Adrenal gland (tissue), 12 donors: ENCODE results near the gene FAM163B. TPM values are rescaled to one million over a fixed set of nuclear protein-coding genes. Genes with fewer than 3 reads are reported as not detected.

ENCODE experiments used
- DNase-seq, 7 donors: peaks; one replicate each; pipeline ENCODE4 v3.0.0-alpha.2; 2019 to 2020
- H3K27ac ChIP-seq, 5 donors: fragments of 200-600 bp; sonication (generic) in 4 of 5; 1 replicate in 3 of 5; 2 replicates in 2 of 5; pipeline versions ENCODE4 v1.5.1 to v1.8.0; 2016 to 2020; ENCODE audit warnings: mild to moderate bottlenecking in 1 of 5
- H3K27me3 ChIP-seq: fragments of 200-600 bp; 2 replicates; pipeline ENCODE4 v1.8.0; 2021
- H3K36me3 ChIP-seq, 2 donors: fragments of 200-600 bp; replicated peaks in 1 of 2; 1 replicate in 1 of 2; 2 replicates in 1 of 2; pipeline versions ENCODE4 v1.5.1 to v1.8.0; 2018 to 2022
- H3K4me1 ChIP-seq, 2 donors: fragments of 200-600 bp; replicated peaks in 1 of 2; 1 replicate in 1 of 2; 2 replicates in 1 of 2; pipeline versions ENCODE4 v1.5.1 to v1.8.0; 2018 to 2021
- H3K4me3 ChIP-seq, 4 donors: fragments of 200-600 bp; sonication (generic) in 3 of 4; one replicate each; pipeline ENCODE4 v1.5.1; 2016 to 2018
- H3K9me3 ChIP-seq, 3 donors: fragments of 200-600 bp; sonication (generic) in 1 of 3; replicated peaks in 1 of 3; 1 replicate in 2 of 3; 2 replicates in 1 of 3; pipeline versions ENCODE4 v1.5.1 to v1.8.0; 2016 to 2021
- POLR2A ChIP-seq, 2 donors: fragments of 450-650 bp; IDR thresholded peaks; one replicate each; pipeline ENCODE4 v1.6.1; 2017; ENCODE audit warnings: antibody characterized with exemption in 2 of 2, mild to moderate bottlenecking in 2 of 2, moderate library complexity in 1 of 2
- WGBS, 4 donors: extraction: QIAGEN DNeasy Blood & Tissue Kit in 2 of 4; methylation state at CpG; one replicate each; pipeline versions ENCODE4 v1.1.5 to v1.1.7; 2013 to 2017; 5-methylcytosine and 5-hydroxymethylcytosine counted together
- intact Hi-C, 2 donors: fragments of 100-400 bp; cut with DNase I; formaldehyde crosslinking; loops; one replicate each; pipeline versions ENCODE4 v1.14.1 to v1.15.0; 2022 to 2023
- polyA plus RNA-seq, 3 donors: library from polyadenylated mRNA; stranded (reverse); fragments of 200-250 nt in 2 of 3; fragments of 350-450 nt in 1 of 3; fragmentation: Illumina TruSeq in 1 of 3; extraction: RNeasy Lipid Tissue Mini Kit (QIAGEN cat#74804) in 1 of 3; gene quantifications; one replicate each; pipeline ENCODE4 v1.2.3, GENCODE V29; 2013 to 2014
- total RNA-seq, 9 donors: library from RNA; depleted of rRNA in 4 of 9; stranded (reverse); fragments of >200 nt in 4 of 9; fragments of 120-200 nt in 1 of 9; fragmentation: NEBNext Ultra II Directional in 1 of 9; extraction: Animal tissue kit (Norgen Biotek cat#: 25700) in 1 of 9; gene quantifications; one replicate each; pipeline versions ENCODE4 v1.1.0 to v1.2.4, GENCODE V29; 2013 to 2023
- TF ChIP-seq, protein P1 (sequence below), 6 experiments: fragments of 450-650 bp in 4 of 6; fragments of 200-600 bp in 2 of 6; sonication (generic) in 1 of 6; IDR thresholded peaks; 1 replicate in 5 of 6; 2 replicates in 1 of 6; pipeline versions ENCODE4 v1.5.1 to v1.8.0; 2016 to 2021; ENCODE audit warnings: antibody characterized with exemption in 6 of 6, mild to moderate bottlenecking in 2 of 6, moderate library complexity in 1 of 6
- donor health status: healthy with polysubstance abuse.
- donor health status: Bipolar disorder and iron deficiency.
- donor health status: DM: yes; HTN: yes; CAD: no.
- donor health status: DM: no; HTN: no; CAD: no.
- donor health status: DM: no; HTN: no; CAD: no.
- donor health status: DM: yes; HTN: yes; CAD: no.

FAM163B gene
- total and polyA plus RNA-seq, 12 donors = 0.72 to 14.3 (median 2.5) TPM

DNA sequence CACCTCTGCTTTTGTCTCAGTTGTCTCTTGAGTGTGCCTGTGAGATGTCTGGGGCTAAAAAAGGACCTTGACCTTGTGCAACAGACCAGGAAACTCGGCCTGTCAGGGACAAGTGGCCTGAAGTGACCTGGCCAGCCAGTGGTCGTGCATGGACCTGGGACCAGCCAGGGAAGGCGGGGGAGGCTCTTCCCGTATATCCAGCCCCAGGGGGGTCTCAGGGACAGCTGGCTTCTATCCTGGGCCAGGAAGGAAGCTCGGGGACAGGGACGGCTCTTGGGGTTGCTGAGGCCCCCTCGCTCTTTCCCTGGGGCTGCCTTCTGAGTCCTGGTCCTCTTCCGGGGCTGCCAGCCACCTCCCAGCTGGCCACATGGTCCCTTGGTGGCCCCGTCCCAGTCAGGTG lies 77.9 kb downstream of the FAM163B start:
- no peak overlapping the region for H3K27ac ChIP-seq
- H3K4me1 ChIP-seq = peaks cover 11 to 35% of the 10 kb centered on the region in 2 donors
- TF ChIP-seq, protein P1, sequence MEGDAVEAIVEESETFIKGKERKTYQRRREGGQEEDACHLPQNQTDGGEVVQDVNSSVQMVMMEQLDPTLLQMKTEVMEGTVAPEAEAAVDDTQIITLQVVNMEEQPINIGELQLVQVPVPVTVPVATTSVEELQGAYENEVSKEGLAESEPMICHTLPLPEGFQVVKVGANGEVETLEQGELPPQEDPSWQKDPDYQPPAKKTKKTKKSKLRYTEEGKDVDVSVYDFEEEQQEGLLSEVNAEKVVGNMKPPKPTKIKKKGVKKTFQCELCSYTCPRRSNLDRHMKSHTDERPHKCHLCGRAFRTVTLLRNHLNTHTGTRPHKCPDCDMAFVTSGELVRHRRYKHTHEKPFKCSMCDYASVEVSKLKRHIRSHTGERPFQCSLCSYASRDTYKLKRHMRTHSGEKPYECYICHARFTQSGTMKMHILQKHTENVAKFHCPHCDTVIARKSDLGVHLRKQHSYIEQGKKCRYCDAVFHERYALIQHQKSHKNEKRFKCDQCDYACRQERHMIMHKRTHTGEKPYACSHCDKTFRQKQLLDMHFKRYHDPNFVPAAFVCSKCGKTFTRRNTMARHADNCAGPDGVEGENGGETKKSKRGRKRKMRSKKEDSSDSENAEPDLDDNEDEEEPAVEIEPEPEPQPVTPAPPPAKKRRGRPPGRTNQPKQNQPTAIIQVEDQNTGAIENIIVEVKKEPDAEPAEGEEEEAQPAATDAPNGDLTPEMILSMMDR (IDR thresholded peaks at IDR 0.05) = no peak
- TF ChIP-seq POLR2A (IDR thresholded peaks at IDR 0.05) = no peak
- 49 to 83% (median 69%) methylated on average over 4 to 9 of the region's 9 CpGs for WGBS, 4 donors
- no peaks in the 10 kb centered on the region for H3K9me3 ChIP-seq
- H3K27me3 ChIP-seq = peaks cover 4% of the 10 kb centered on the region
- DNase-seq = no peak
- intact Hi-C loops = loop anchor here in 1 of 2 donors (10.0 kb wide), 1 partner anchor 194 kb away; no protein-coding TSS in a partner anchor
- no peaks in the 10 kb centered on the region for H3K36me3 ChIP-seq
- H3K4me3 ChIP-seq = no peak overlapping the region

DNA sequence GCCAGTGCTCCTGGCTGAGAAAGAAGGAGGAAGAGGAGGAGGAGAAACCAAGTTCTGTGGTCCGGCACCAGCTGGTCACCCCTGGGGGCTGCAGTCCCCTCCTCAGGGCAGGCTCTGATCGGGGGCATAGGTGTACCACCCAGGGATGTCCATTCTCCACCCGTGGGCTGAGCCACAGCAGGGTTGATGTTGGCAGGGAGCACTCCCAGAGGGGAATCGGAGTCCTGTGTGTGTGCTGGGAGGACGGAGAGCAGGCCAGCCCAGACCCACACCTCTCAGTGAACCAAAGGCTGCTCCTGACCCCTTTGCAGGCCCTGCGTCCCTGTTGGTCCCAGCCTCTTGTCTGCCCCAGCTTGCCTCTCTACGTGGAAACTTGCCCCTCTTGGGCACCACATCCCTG lies 79.3 kb downstream of the FAM163B start:
- Histone ChIP-seq H3K27me3 (peaks cover 4% of the 10 kb centered on the region), H3K36me3 (no peaks in the 10 kb centered on the region), H3K4me3 (no peak overlapping the region), H3K27ac (no peak overlapping the region), H3K4me1 (peaks cover 4 to 31% of the 10 kb centered on the region in 2 donors), H3K9me3 (no peaks in the 10 kb centered on the region)
- TF ChIP-seq POLR2A (IDR thresholded peaks at IDR 0.05) = no peak
- TF ChIP-seq, protein P1 (IDR thresholded peaks at IDR 0.05) = no peak
- intact Hi-C loops = loop anchor here (5.0 to 10.0 kb wide), 2 partner anchors 187 to 195 kb away; no protein-coding TSS in a partner anchor
- DNase-seq = no peak
- WGBS, 4 donors = 65 to 90% (median 86%) methylated on average over 5 to 7 of the region's 7 CpGs

DNA sequence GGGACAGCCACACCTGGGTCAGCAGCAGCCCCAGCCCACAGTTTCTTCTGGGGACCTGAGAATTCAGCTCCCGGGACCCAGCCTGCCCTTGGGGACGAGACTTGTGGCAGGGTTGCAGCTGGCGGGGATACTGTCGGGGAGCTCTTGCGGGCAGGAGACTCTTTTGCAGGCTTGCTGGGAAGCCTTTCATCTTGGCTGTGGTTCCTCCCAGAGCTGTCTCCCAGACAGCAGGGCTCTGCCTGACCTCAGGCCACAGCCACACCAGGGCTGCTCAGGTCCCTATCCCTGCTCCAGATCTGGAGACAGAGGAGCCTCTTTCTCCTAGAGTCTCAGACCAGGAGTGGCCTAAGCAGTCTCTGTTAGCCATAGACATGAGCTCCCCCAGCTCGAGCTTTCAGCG lies 79.7 kb downstream of the FAM163B start:
- peaks cover 4 to 27% of the 10 kb centered on the region in 2 donors for H3K4me1 ChIP-seq
- intact Hi-C loops = loop anchor here in 1 of 2 donors (5.0 kb wide), 1 partner anchor 188 kb away; no protein-coding TSS in a partner anchor
- WGBS, 4 donors = 77 to 89% (median 83%) methylated on average over 2 to 7 of the region's 7 CpGs
- H3K4me3 ChIP-seq = no peak overlapping the region
- TF ChIP-seq POLR2A (IDR thresholded peaks at IDR 0.05) = no peak
- TF ChIP-seq, protein P1 (IDR thresholded peaks at IDR 0.05) = no peak
- H3K27ac ChIP-seq = no peak overlapping the region
- DNase-seq = no peak
- no peaks in the 10 kb centered on the region for H3K27me3 ChIP-seq
- H3K36me3 ChIP-seq = no peaks in the 10 kb centered on the region
- no peaks in the 10 kb centered on the region for H3K9me3 ChIP-seq

DNA sequence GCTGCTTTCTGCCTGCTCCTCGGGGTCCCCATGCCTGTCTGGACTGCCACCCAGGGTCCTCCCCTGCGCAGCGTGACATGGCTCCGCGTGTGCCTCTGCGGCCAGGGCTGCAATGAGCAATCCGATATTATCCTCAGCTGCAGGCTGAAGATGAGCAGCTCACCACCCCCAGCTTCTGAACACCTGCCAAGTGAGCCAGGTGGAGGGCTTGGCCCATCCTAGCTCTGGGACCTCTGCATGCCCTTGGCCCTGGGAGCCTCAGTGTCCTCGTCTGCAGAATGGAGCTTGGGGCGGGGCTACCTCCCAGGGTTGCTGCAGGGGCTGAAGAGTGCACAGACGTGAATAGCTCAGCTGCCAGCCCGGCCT lies 80.3 kb downstream of the FAM163B start:
- H3K36me3 ChIP-seq = no peaks in the 10 kb centered on the region
- H3K9me3 ChIP-seq = no peaks in the 10 kb centered on the region
- intact Hi-C loops = loop anchor here in 1 of 2 donors (5.0 kb wide), 1 partner anchor 188 kb away; no protein-coding TSS in a partner anchor
- TF ChIP-seq, protein P1 (IDR thresholded peaks at IDR 0.05) = no peak
- TF ChIP-seq POLR2A (IDR thresholded peaks at IDR 0.05) = no peak
- H3K27me3 ChIP-seq = no peaks in the 10 kb centered on the region
- peaks cover 4 to 22% of the 10 kb centered on the region in 2 donors for H3K4me1 ChIP-seq
- no peak overlapping the region for H3K4me3 ChIP-seq
- no peak for DNase-seq
- peak overlapping the region in 1 of 5 donors; percentile 83 for H3K27ac ChIP-seq
- WGBS, 4 donors = 71 to 79% (median 77%) methylated on average over 2 to 11 of the region's 11 CpGs; no CpG with 5 or more reads in 1 of the 4 donors
